ENCODE data around the gene BARX2.

Gene BARX2

GRCh38 chr11:129447654-129448239 is 72.1 kb downstream of the BARX2 start:
- no peak for DNase-seq (ENCODE audit: low read depth in 1 of 2, low spot score in 1 of 2)
- TF ChIP-seq GABPA (IDR thresholded peaks at IDR 0.05; ENCODE audit: low read depth): no peak
- no peak for TF ChIP-seq SPI1 (IDR thresholded peaks at IDR 0.05; ENCODE audit: borderline replicate concordance, low read depth)
- no peak for TF ChIP-seq CTCF (IDR thresholded peaks at IDR 0.05; ENCODE audit: insufficient read depth, low read length)
- no peak for TF ChIP-seq REST (IDR thresholded peaks at IDR 0.05; ENCODE audit: insufficient replicate concordance, low read depth)
- no peak for TF ChIP-seq POLR2AphosphoS5 (IDR thresholded peaks at IDR 0.05; ENCODE audit: low read depth)
- Histone ChIP-seq H3K27ac (replicated peaks) (no peak overlapping the region), H3K27me3 (ENCODE audit: insufficient read depth, poor library complexity, severe bottlenecking) (no peaks in the 10 kb centered on the region), H3K4me3 (replicated peaks; ENCODE audit: insufficient read depth, low read length) (no peak overlapping the region)

- no peak for DNase-seq (ENCODE audit: low read depth in 1 of 2, low spot score in 1 of 2)
- TF ChIP-seq GABPA (IDR thresholded peaks at IDR 0.05; ENCODE audit: low read depth) (no peak), CTCF (IDR thresholded peaks at IDR 0.05; ENCODE audit: insufficient read depth, low read length) (no peak), POLR2AphosphoS5 (IDR thresholded peaks at IDR 0.05; ENCODE audit: low read depth) (no peak), REST (IDR thresholded peaks at IDR 0.05; ENCODE audit: insufficient replicate concordance, low read depth) (no peak), SPI1 (IDR thresholded peaks at IDR 0.05; ENCODE audit: borderline replicate concordance, low read depth) (no peak)
- no peak overlapping the region for H3K27ac ChIP-seq (replicated peaks)
- H3K4me3 ChIP-seq (replicated peaks; ENCODE audit: insufficient read depth, low read length): no peak overlapping the region
- H3K27me3 ChIP-seq (ENCODE audit: insufficient read depth, poor library complexity, severe bottlenecking): no peaks in the 10 kb centered on the region
Observed at GRCh38 chr11:129451524-129451923, 75.9 kb downstream of the BARX2 start.

- Histone ChIP-seq H3K27ac (replicated peaks) (no peak overlapping the region), H3K4me3 (replicated peaks; ENCODE audit: insufficient read depth, low read length) (no peak overlapping the region), H3K27me3 (ENCODE audit: insufficient read depth, poor library complexity, severe bottlenecking) (no peaks in the 10 kb centered on the region)
- no peak for DNase-seq (ENCODE audit: low read depth in 1 of 2, low spot score in 1 of 2)
- TF ChIP-seq CTCF (IDR thresholded peaks at IDR 0.05; ENCODE audit: insufficient read depth, low read length): no peak
Observed at GRCh38 chr11:129453293-129453721, 77.7 kb downstream of the BARX2 start.

- TF ChIP-seq SPI1 (IDR thresholded peaks at IDR 0.05; ENCODE audit: borderline replicate concordance, low read depth) (no peak), GABPA (IDR thresholded peaks at IDR 0.05; ENCODE audit: low read depth) (no peak), POLR2AphosphoS5 (IDR thresholded peaks at IDR 0.05; ENCODE audit: low read depth) (no peak), REST (IDR thresholded peaks at IDR 0.05; ENCODE audit: insufficient replicate concordance, low read depth) (no peak), CTCF (IDR thresholded peaks at IDR 0.05; ENCODE audit: insufficient read depth, low read length) (no peak)
- H3K27me3 ChIP-seq (ENCODE audit: insufficient read depth, poor library complexity, severe bottlenecking): no peaks in the 10 kb centered on the region
- DNase-seq (ENCODE audit: low read depth in 1 of 2, low spot score in 1 of 2): no peak
- H3K27ac ChIP-seq (replicated peaks): no peak overlapping the region
- no peak overlapping the region for H3K4me3 ChIP-seq (replicated peaks; ENCODE audit: insufficient read depth, low read length)
Observed at GRCh38 chr11:129455101-129455500, 79.5 kb downstream of the BARX2 start.
